GM12878 (cell line): Measurements from ENCODE around the gene SGIP1.

ENCODE experiments used
- CREM ChIP-seq: IDR thresholded peaks from 2 replicates; pipeline ENCODE4 v1.6.1; 2014; ENCODE audit warnings: antibody characterized with exemption, low read depth
- POLR2A ChIP-seq: IDR thresholded peaks from 2 replicates; pipeline ENCODE4 v1.6.1; 2011; ENCODE audit warnings: low read depth, mild to moderate bottlenecking, low read length
- POLR2AphosphoS5 ChIP-seq: IDR thresholded peaks from 2 replicates; pipeline ENCODE4 v1.6.1; 2011; ENCODE audit warnings: mild to moderate bottlenecking, low read length, inconsistent platforms
- ZZZ3 ChIP-seq: IDR thresholded peaks from 2 replicates; pipeline ENCODE4 v1.6.1; 2011; ENCODE audit warnings: low read depth; ENCODE audit not compliant: control insufficient read depth, insufficient read length
- TF ChIP-seq, protein P1 (sequence below), 3 experiments: IDR thresholded peaks in 2 of 3; conservative IDR thresholded peaks in 1 of 3; 2 replicates each; pipeline ENCODE4 v1.5.1; 2011; ENCODE audit warnings: low read depth in 3 of 3, low read length in 3 of 3, mild to moderate bottlenecking in 3 of 3, control low read depth in 2 of 3, moderate library complexity in 2 of 3, inconsistent platforms in 1 of 3, mixed read lengths in 1 of 3; ENCODE audit not compliant: control insufficient read depth in 2 of 3, insufficient read depth in 1 of 3; ENCODE audit errors: extremely low read depth in 1 of 3

DNA sequence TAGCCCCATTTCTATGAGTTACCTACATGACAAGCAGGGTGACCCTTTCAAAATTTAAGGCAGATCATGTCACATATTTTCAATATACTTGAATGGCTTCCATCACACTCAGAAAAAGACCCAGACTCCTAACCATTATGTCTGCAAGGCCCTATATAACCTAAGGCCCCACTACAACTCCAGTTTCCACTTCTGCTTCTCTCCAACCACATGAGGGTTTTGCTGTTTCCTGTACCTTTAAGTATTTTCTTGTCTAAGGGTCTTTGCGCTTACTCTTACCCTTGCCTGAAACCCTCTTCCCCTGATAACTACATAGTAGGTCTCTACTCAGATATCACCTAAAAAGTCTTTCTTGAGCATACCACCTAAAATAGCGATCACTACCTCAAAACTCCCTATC lies 46.1 kb downstream of the SGIP1 start:
- TF ChIP-seq POLR2A (no peak), CREM (no peak), ZZZ3 (no peak), POLR2AphosphoS5 (no peak)
- TF ChIP-seq, protein P1, sequence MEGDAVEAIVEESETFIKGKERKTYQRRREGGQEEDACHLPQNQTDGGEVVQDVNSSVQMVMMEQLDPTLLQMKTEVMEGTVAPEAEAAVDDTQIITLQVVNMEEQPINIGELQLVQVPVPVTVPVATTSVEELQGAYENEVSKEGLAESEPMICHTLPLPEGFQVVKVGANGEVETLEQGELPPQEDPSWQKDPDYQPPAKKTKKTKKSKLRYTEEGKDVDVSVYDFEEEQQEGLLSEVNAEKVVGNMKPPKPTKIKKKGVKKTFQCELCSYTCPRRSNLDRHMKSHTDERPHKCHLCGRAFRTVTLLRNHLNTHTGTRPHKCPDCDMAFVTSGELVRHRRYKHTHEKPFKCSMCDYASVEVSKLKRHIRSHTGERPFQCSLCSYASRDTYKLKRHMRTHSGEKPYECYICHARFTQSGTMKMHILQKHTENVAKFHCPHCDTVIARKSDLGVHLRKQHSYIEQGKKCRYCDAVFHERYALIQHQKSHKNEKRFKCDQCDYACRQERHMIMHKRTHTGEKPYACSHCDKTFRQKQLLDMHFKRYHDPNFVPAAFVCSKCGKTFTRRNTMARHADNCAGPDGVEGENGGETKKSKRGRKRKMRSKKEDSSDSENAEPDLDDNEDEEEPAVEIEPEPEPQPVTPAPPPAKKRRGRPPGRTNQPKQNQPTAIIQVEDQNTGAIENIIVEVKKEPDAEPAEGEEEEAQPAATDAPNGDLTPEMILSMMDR (IDR thresholded peaks at IDR 0.05 in 2 of 3, conservative IDR thresholded peaks at IDR 0.05 in 1 of 3; ENCODE audit: control insufficient read depth in 2 of 3, extremely low read depth in 1 of 3, insufficient read depth in 1 of 3, low read depth in 3 of 3, low read length in 3 of 3) = no peak
